ENCODE data around the gene CHCHD3.

- TF ChIP-seq CTCF (IDR thresholded peaks at IDR 0.05) (no peak), ZFX (IDR thresholded peaks at IDR 0.05; ENCODE audit: borderline replicate concordance) (no peak)
These were observed 314.5 kb downstream of the CHCHD3 start for GRCh38 chr7:132767378-132767777.

Data from 22Rv1 (cell line).